Hepatocyte (in vitro differentiated cells): ENCODE data around the gene CTNNBIP1. TPM values are rescaled to one million over a fixed set of nuclear protein-coding genes. Genes with fewer than 3 reads are reported as not detected.

ENCODE experiments used
- DNase-seq: peaks from one replicate; pipeline ENCODE4 v3.0.0-alpha.2; 2016; ENCODE audit warnings: low spot score
- H2AFZ ChIP-seq: fragments of 200-600 bp; sonication (generic); 2 replicates; pipeline ENCODE4 v1.6.0; 2016; ENCODE audit warnings: antibody characterized with exemption, mild to moderate bottlenecking
- H3K27ac ChIP-seq: fragments of 200-600 bp; sonication (generic); 2 replicates; pipeline ENCODE4 v1.5.1; 2016; ENCODE audit warnings: mild to moderate bottlenecking
- H3K27me3 ChIP-seq: fragments of 200-600 bp; sonication (generic); 2 replicates; pipeline ENCODE4 v1.6.1; 2016
- H3K36me3 ChIP-seq: fragments of 200-600 bp; sonication (generic); replicated peaks from 2 replicates; pipeline ENCODE4 v1.5.1; 2016; ENCODE audit warnings: low read depth; ENCODE audit not compliant: insufficient read depth
- H3K4me1 ChIP-seq: fragments of 200-600 bp; sonication (generic); 2 replicates; pipeline ENCODE4 v1.5.1; 2016; ENCODE audit warnings: mild to moderate bottlenecking, moderate library complexity; ENCODE audit not compliant: insufficient read depth
- H3K4me2 ChIP-seq: fragments of 200-600 bp; sonication (generic); 2 replicates; pipeline ENCODE4 v1.6.0; 2016
- H3K4me3 ChIP-seq: fragments of 200-600 bp; sonication (generic); 2 replicates; pipeline ENCODE4 v1.5.1; 2016; ENCODE audit warnings: mild to moderate bottlenecking
- H3K79me2 ChIP-seq: fragments of 200-600 bp; sonication (generic); 2 replicates; pipeline ENCODE4 v1.6.0; 2017; ENCODE audit warnings: mild to moderate bottlenecking
- H3K9me2 ChIP-seq: fragments of 200-600 bp; sonication (generic); replicated peaks from 2 replicates; pipeline ENCODE4 v1.6.0; 2017; ENCODE audit warnings: mild to moderate bottlenecking; ENCODE audit not compliant: insufficient read depth
- H3K9me3 ChIP-seq: fragments of 200-600 bp; sonication (generic); 2 replicates; pipeline ENCODE4 v1.5.1; 2016; ENCODE audit warnings: low read depth, mild to moderate bottlenecking
- H4K20me1 ChIP-seq: fragments of 200-600 bp; sonication (generic); 2 replicates; pipeline ENCODE4 v1.6.0; 2016; ENCODE audit warnings: mild to moderate bottlenecking; ENCODE audit not compliant: insufficient read depth, poor library complexity, severe bottlenecking
- EZH2 ChIP-seq: fragments of 200-600 bp; sonication (generic); IDR thresholded peaks from 2 replicates; pipeline ENCODE4 v1.6.1; 2016; ENCODE audit warnings: antibody characterized with exemption, mild to moderate bottlenecking, borderline replicate concordance
- EZH2phosphoT487 ChIP-seq: fragments of 200-600 bp; sonication (generic); IDR thresholded peaks from one replicate; pipeline ENCODE4 v1.6.1; 2018; ENCODE audit warnings: antibody characterized with exemption, mild to moderate bottlenecking, low read depth, moderate library complexity; ENCODE audit not compliant: unreplicated experiment, severe bottlenecking
- WGBS: methylation state at CpG from one replicate; pipeline ENCODE4 v1.1.6; 2016; ENCODE audit warnings: low lambda C conversion rate; ENCODE audit errors: missing lambda C conversion rate; 5-methylcytosine and 5-hydroxymethylcytosine counted together
- polyA plus RNA-seq: library from polyadenylated mRNA; unstranded; fragments of >200 nt; fragmentation: Nextera tagmentation; extraction: Ambion mirVana; gene quantifications from 2 replicates; pipeline ENCODE4 v1.2.1, GENCODE V29; 2016
- total RNA-seq: library from RNA; depleted of rRNA; stranded (reverse); fragments of >200 nt; gene quantifications from 2 replicates; pipeline ENCODE4 v1.2.3, GENCODE V29; 2014
- TF ChIP-seq, protein P1 (sequence below): fragments of 200-600 bp; sonication (generic); IDR thresholded peaks from 2 replicates; pipeline ENCODE4 v1.5.1; 2016; ENCODE audit warnings: antibody characterized with exemption, mild to moderate bottlenecking; ENCODE audit not compliant: poor library complexity

CTNNBIP1 gene
- total and polyA plus RNA-seq, 2 experiments from 2014 or later, result 25.2 to 49.8 TPM

- TF ChIP-seq EZH2phosphoT487 (no peak), EZH2 (no peak)
- TF ChIP-seq, protein P1, sequence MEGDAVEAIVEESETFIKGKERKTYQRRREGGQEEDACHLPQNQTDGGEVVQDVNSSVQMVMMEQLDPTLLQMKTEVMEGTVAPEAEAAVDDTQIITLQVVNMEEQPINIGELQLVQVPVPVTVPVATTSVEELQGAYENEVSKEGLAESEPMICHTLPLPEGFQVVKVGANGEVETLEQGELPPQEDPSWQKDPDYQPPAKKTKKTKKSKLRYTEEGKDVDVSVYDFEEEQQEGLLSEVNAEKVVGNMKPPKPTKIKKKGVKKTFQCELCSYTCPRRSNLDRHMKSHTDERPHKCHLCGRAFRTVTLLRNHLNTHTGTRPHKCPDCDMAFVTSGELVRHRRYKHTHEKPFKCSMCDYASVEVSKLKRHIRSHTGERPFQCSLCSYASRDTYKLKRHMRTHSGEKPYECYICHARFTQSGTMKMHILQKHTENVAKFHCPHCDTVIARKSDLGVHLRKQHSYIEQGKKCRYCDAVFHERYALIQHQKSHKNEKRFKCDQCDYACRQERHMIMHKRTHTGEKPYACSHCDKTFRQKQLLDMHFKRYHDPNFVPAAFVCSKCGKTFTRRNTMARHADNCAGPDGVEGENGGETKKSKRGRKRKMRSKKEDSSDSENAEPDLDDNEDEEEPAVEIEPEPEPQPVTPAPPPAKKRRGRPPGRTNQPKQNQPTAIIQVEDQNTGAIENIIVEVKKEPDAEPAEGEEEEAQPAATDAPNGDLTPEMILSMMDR, result no peak
- H3K79me2 ChIP-seq, result no peaks in the 10 kb centered on the region
- no peak overlapping the region for H3K4me2 ChIP-seq
- no peak for DNase-seq
- H4K20me1 ChIP-seq, result no peaks in the 10 kb centered on the region
- peaks cover 5% of the 10 kb centered on the region for H3K4me1 ChIP-seq
- H3K36me3 ChIP-seq, result no peaks in the 10 kb centered on the region
- H3K27ac ChIP-seq, result no peak overlapping the region
- no peak overlapping the region for H3K4me3 ChIP-seq
- H3K9me2 ChIP-seq, result no peaks in the 10 kb centered on the region
- H3K27me3 ChIP-seq, result no peaks in the 10 kb centered on the region
- 84% methylated on average over 3 of the region's 3 CpGs for WGBS
- H2AFZ ChIP-seq, result no peak overlapping the region
- no peaks in the 10 kb centered on the region for H3K9me3 ChIP-seq
Measured at GRCh38 chr1:9833632-9834031, 76.4 kb downstream of the CTNNBIP1 start.

DNA sequence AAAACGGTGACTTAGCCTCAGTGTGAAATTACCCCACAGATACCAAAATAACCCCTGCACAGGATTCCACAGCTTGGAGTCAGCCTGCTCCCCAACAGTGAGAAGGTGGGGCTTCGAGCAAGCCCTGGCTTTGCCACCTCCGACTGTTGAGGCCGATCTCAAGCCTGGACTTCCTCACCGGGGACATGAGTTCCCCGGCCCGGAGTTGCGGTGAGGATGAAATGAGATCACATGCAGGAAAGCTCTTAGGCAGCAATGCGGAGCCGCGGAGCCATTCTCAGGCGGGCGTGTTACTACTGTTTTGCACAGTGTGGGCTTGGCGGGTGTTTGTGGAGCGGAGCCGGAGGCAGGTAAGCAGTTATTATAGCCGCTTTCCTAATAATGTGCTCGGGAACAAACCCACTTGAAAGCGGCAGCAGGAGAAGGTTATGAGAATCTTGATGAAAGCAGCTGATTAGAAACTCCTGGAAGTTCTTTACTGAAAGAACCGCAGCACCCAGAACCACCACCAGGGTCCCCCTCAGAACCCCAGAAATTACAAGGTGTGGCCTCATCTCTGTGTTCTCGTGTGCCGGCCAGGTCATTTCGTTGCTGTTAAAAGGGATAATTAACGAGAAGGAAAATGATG, 82.4 kb downstream of the CTNNBIP1 start:
- Histone ChIP-seq H2AFZ (no peak overlapping the region), H3K4me3 (no peak overlapping the region), H3K9me2 (no peaks in the 10 kb centered on the region), H3K27ac (no peak overlapping the region), H3K36me3 (no peaks in the 10 kb centered on the region), H3K79me2 (peaks cover 5% of the 10 kb centered on the region), H3K4me2 (no peak overlapping the region), H3K9me3 (no peaks in the 10 kb centered on the region), H4K20me1 (no peaks in the 10 kb centered on the region), H3K4me1 (no peaks in the 10 kb centered on the region), H3K27me3 (no peaks in the 10 kb centered on the region)
- WGBS, result 76% methylated on average over 24 of the region's 24 CpGs
- TF ChIP-seq, protein P1, result no peak
- TF ChIP-seq EZH2 (no peak), EZH2phosphoT487 (no peak)
- DNase-seq, result no peak

GRCh38 chr1:9826616-9827015, 83.5 kb downstream of the CTNNBIP1 start:
- Histone ChIP-seq H3K36me3 (no peaks in the 10 kb centered on the region), H3K27me3 (no peaks in the 10 kb centered on the region), H4K20me1 (peaks cover 9% of the 10 kb centered on the region), H2AFZ (no peak overlapping the region), H3K9me2 (no peaks in the 10 kb centered on the region), H3K27ac (no peak overlapping the region), H3K4me2 (no peak overlapping the region), H3K79me2 (peaks cover 16% of the 10 kb centered on the region), H3K4me3 (no peak overlapping the region), H3K4me1 (peaks cover 5% of the 10 kb centered on the region), H3K9me3 (no peaks in the 10 kb centered on the region)
- TF ChIP-seq EZH2 (no peak), EZH2phosphoT487 (no peak)
- TF ChIP-seq, protein P1, result no peak
- 88% methylated on average over 3 of the region's 3 CpGs for WGBS
- DNase-seq, result no peak
